Transverse colon (tissue), 4 donors: Measurements from ENCODE around the gene SPTBN4. TPM values are rescaled to one million over a fixed set of nuclear protein-coding genes. Genes with fewer than 3 reads are reported as not detected.
A peak's percentile ranks its signal among the peaks of the same experiment; 100 is the strongest.

Source experiments
- DNase-seq: peaks from one replicate; pipeline ENCODE4 v3.0.0-alpha.2; 2019
- H3K27ac ChIP-seq, 4 donors: fragments of 200-600 bp; sonication (generic); 2 replicates each; pipeline ENCODE4 v1.5.1; 2016 to 2018; ENCODE audit warnings: inconsistent platforms in 4 of 4
- H3K27me3 ChIP-seq: fragments of 200-600 bp; sonication (generic); 2 replicates; pipeline ENCODE4 v1.5.1; 2017; ENCODE audit warnings: inconsistent platforms
- H3K36me3 ChIP-seq, 4 donors: fragments of 200-600 bp; sonication (generic); 2 replicates each; pipeline ENCODE4 v1.5.1; 2017 to 2019; ENCODE audit warnings: inconsistent platforms in 4 of 4
- H3K4me1 ChIP-seq, 4 donors: fragments of 200-600 bp; sonication (generic); 2 replicates each; pipeline ENCODE4 v1.5.1; 2017 to 2020; ENCODE audit warnings: inconsistent platforms in 4 of 4
- H3K4me3 ChIP-seq, 4 donors: fragments of 200-600 bp; sonication (generic); 1 replicate in 1 of 4; 2 replicates in 3 of 4; pipeline versions ENCODE4 v1.5.1 to v1.6.1; 2017 to 2019; ENCODE audit warnings: inconsistent platforms in 4 of 4
- H3K9me3 ChIP-seq, 2 donors: fragments of 200-600 bp; sonication (generic); 2 replicates each; pipeline ENCODE4 v1.5.1; 2017 to 2019; ENCODE audit warnings: inconsistent platforms in 2 of 2
- EP300 ChIP-seq: sonication (generic); formaldehyde crosslinking; IDR thresholded peaks from one replicate; pipeline ENCODE4 v1.6.1; 2017; ENCODE audit warnings: antibody characterized with exemption, low read depth
- POLR2A ChIP-seq: fragments of 450-650 bp; IDR thresholded peaks from one replicate; pipeline ENCODE4 v1.6.1; 2016; ENCODE audit warnings: antibody characterized with exemption, mild to moderate bottlenecking, moderate library complexity
- POLR2AphosphoS5 ChIP-seq, 3 donors: sonication (generic); formaldehyde crosslinking; IDR thresholded peaks; one replicate each; pipeline ENCODE4 v1.6.1; 2016; ENCODE audit warnings: antibody characterized with exemption in 3 of 3
- WGBS, 2 donors: methylation state at CpG; one replicate each; pipeline ENCODE4 v1.1.5; 2018; ENCODE audit warnings: low coverage in 1 of 2; 5-methylcytosine and 5-hydroxymethylcytosine counted together
- in situ Hi-C, 4 donors: fragments of 200-750 bp; cut with MboI; loops; one replicate each; pipeline versions ENCODE4 v1.15.0 to v1.15.1; 2017; ENCODE audit warnings: low sequenced_read_pairs in 3 of 4, low pct_ligation_motif_present in 1 of 4, low pct_unique_long_range_greater_than_20kb in 1 of 4
- intact Hi-C: fragments of 100-400 bp; cut with DNase I; formaldehyde crosslinking; loops from one replicate; pipeline ENCODE4 v1.15.1; 2023; ENCODE audit warnings: low total_unique reads
- total RNA-seq, 4 donors: library from RNA; depleted of rRNA; stranded (reverse); fragments of >200 nt; gene quantifications; one replicate each; pipeline ENCODE4 v1.1.0, GENCODE V29; 2016
- TF ChIP-seq, protein P1 (sequence below), 5 experiments: fragments of 200-600 bp in 3 of 5; fragments of 450-650 bp in 2 of 5; sonication (generic) in 3 of 5; IDR thresholded peaks; 1 replicate in 2 of 5; 2 replicates in 3 of 5; pipeline ENCODE4 v1.5.1; 2016 to 2017; ENCODE audit warnings: antibody characterized with exemption in 5 of 5, inconsistent platforms in 3 of 5, mild to moderate bottlenecking in 2 of 5, moderate library complexity in 1 of 5

SPTBN4 gene
- total RNA-seq, 4 donors from 2014 or later: under 0.01 to 1.5 (median 0.99) TPM

GRCh38 chr19:40547836-40548235 lies 81.0 kb downstream of the SPTBN4 start:
- Histone ChIP-seq H3K27ac (no peak overlapping the region), H3K36me3 (no peaks in the 10 kb centered on the region), H3K4me3 (no peak overlapping the region), H3K4me1 (peaks cover 0 to 5% (median 5%) of the 10 kb centered on the region in 4 donors), H3K9me3 (no peaks in the 10 kb centered on the region), H3K27me3 (peaks cover 41% of the 10 kb centered on the region)
- TF ChIP-seq, protein P1, sequence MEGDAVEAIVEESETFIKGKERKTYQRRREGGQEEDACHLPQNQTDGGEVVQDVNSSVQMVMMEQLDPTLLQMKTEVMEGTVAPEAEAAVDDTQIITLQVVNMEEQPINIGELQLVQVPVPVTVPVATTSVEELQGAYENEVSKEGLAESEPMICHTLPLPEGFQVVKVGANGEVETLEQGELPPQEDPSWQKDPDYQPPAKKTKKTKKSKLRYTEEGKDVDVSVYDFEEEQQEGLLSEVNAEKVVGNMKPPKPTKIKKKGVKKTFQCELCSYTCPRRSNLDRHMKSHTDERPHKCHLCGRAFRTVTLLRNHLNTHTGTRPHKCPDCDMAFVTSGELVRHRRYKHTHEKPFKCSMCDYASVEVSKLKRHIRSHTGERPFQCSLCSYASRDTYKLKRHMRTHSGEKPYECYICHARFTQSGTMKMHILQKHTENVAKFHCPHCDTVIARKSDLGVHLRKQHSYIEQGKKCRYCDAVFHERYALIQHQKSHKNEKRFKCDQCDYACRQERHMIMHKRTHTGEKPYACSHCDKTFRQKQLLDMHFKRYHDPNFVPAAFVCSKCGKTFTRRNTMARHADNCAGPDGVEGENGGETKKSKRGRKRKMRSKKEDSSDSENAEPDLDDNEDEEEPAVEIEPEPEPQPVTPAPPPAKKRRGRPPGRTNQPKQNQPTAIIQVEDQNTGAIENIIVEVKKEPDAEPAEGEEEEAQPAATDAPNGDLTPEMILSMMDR (IDR thresholded peaks at IDR 0.05): no peak
- TF ChIP-seq POLR2A (no peak), POLR2AphosphoS5 (IDR thresholded peaks at IDR 0.05) (no peak), EP300 (no peak)
- intact Hi-C loops (no loop called here), in situ Hi-C loops (loop anchor here in 1 of 4 donors (10.0 kb wide), 1 partner anchor 87 kb away; no protein-coding TSS in a partner anchor)
- 84 to 100% methylated on average over 1 of the region's 1 CpG for WGBS, 2 donors
- DNase-seq: no peak

DNA sequence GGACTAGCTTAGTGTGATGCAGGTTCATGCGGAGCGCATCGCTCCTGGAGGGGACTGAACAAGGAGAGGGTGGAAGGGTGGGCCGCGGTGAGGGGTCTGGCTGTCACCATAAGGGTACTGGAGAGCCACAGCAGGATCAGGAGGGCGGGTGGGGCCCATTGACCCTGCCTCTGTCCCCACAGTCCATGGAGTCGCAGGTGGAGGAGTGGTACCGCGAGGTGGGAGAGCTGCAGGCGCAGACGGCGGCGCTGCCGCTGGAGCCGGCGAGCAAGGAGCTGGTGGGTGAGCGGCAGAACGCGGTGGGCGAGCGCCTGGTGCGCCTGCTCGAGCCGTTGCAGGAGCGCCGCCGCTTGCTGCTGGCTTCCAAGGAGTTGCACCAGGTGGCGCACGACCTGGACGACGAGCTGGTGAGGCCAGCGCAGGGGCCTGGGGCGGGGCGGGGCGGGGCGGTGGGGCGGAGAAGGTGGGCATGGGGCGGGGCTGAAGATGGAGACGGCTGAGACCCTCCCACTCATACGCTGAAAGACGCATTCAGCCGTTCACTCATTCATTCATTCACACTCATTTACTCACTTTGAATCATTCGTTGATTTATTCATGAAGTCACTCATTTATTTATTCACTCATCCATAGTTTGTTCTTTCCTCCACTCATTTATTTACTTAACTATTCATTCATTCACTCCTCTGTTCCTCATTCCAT lies 82.4 kb downstream of the SPTBN4 start:
- DNase-seq: peak; percentile 59
- in situ Hi-C loops (loop anchor here in 1 of 4 donors (10.0 kb wide), 1 partner anchor 86 kb away; no protein-coding TSS in a partner anchor), intact Hi-C loops (no loop called here)
- Histone ChIP-seq H3K4me3 (no peak overlapping the region), H3K9me3 (no peaks in the 10 kb centered on the region), H3K27ac (no peak overlapping the region), H3K27me3 (peaks cover 54% of the 10 kb centered on the region), H3K36me3 (no peaks in the 10 kb centered on the region), H3K4me1 (peaks cover 0 to 5% (median 5%) of the 10 kb centered on the region in 4 donors)
- WGBS, 2 donors: 0 to 12% methylated on average over 5 to 26 of the region's 43 CpGs
- TF ChIP-seq, protein P1 (IDR thresholded peaks at IDR 0.05): peak in 4 of 5 experiments; percentile 23 to 54 (median 42)
- TF ChIP-seq EP300: no peak
- TF ChIP-seq POLR2AphosphoS5 (IDR thresholded peaks at IDR 0.05): no peak
- TF ChIP-seq POLR2A: no peak

- H3K36me3 ChIP-seq: no peaks in the 10 kb centered on the region
- H3K4me3 ChIP-seq: no peak overlapping the region
- DNase-seq: no peak
- peaks cover 72% of the 10 kb centered on the region for H3K27me3 ChIP-seq
- no peak for TF ChIP-seq POLR2AphosphoS5 (IDR thresholded peaks at IDR 0.05)
- no peak for TF ChIP-seq POLR2A
- TF ChIP-seq, protein P1 (IDR thresholded peaks at IDR 0.05): no peak
- no peak for TF ChIP-seq EP300
- intact Hi-C loops (no loop called here), in situ Hi-C loops (no loop called here)
- peaks cover 0 to 5% (median 5%) of the 10 kb centered on the region in 4 donors for H3K4me1 ChIP-seq
- WGBS, 2 donors: 79 to 100% methylated on average over 2 to 4 of the region's 4 CpGs
- H3K9me3 ChIP-seq: no peaks in the 10 kb centered on the region
- H3K27ac ChIP-seq: no peak overlapping the region
Observed at GRCh38 chr19:40550951-40551350, 84.2 kb downstream of the SPTBN4 start.

- Histone ChIP-seq H3K4me1 (peaks cover 0 to 5% (median 5%) of the 10 kb centered on the region in 4 donors), H3K4me3 (no peak overlapping the region), H3K36me3 (no peaks in the 10 kb centered on the region), H3K27me3 (peaks cover 70% of the 10 kb centered on the region), H3K27ac (no peak overlapping the region), H3K9me3 (no peaks in the 10 kb centered on the region)
- in situ Hi-C loops (no loop called here), intact Hi-C loops (no loop called here)
- no peak for TF ChIP-seq EP300
- no peak for TF ChIP-seq POLR2AphosphoS5 (IDR thresholded peaks at IDR 0.05)
- TF ChIP-seq, protein P1 (IDR thresholded peaks at IDR 0.05): no peak
- no peak for TF ChIP-seq POLR2A
- no peak for DNase-seq
- 84% methylated on average over 3 of the region's 3 CpGs; no CpG with 5 or more reads in 1 of the 2 donors for WGBS, 2 donors
Observed at GRCh38 chr19:40552848-40553247, 86.0 kb downstream of the SPTBN4 start.
